IPS-20b (cell line): Measurements from ENCODE around the gene FAM20C.

ENCODE experiments used
- H3K27ac ChIP-seq: one replicate; pipeline ENCODE4 v1.5.1; 2013; ENCODE audit warnings: low read length
- H3K27me3 ChIP-seq: 2 replicates; pipeline ENCODE4 v1.6.1; 2013; ENCODE audit warnings: mild to moderate bottlenecking, low read length, inconsistent platforms; ENCODE audit not compliant: insufficient read depth
- H3K36me3 ChIP-seq: 2 replicates; pipeline ENCODE4 v1.6.1; 2013; ENCODE audit warnings: low read depth, mild to moderate bottlenecking, inconsistent platforms, low read length, moderate library complexity; ENCODE audit not compliant: insufficient read depth
- H3K4me1 ChIP-seq: 2 replicates; pipeline ENCODE4 v1.6.1; 2013; ENCODE audit warnings: mild to moderate bottlenecking, control low read depth, inconsistent platforms, low read length, moderate library complexity; ENCODE audit not compliant: insufficient read depth
- H3K4me3 ChIP-seq: 2 replicates; pipeline ENCODE4 v1.5.1; 2013; ENCODE audit warnings: mild to moderate bottlenecking, low read length, inconsistent platforms
- H3K9ac ChIP-seq: 2 replicates; pipeline ENCODE4 v1.6.1; 2013; ENCODE audit warnings: low read depth, mild to moderate bottlenecking, inconsistent platforms, low read length, moderate library complexity
- H3K9me3 ChIP-seq: 2 replicates; pipeline ENCODE4 v1.6.1; 2013; ENCODE audit warnings: mild to moderate bottlenecking, low read depth, low read length, inconsistent platforms; ENCODE audit not compliant: insufficient read depth

FAM20C gene

DNA sequence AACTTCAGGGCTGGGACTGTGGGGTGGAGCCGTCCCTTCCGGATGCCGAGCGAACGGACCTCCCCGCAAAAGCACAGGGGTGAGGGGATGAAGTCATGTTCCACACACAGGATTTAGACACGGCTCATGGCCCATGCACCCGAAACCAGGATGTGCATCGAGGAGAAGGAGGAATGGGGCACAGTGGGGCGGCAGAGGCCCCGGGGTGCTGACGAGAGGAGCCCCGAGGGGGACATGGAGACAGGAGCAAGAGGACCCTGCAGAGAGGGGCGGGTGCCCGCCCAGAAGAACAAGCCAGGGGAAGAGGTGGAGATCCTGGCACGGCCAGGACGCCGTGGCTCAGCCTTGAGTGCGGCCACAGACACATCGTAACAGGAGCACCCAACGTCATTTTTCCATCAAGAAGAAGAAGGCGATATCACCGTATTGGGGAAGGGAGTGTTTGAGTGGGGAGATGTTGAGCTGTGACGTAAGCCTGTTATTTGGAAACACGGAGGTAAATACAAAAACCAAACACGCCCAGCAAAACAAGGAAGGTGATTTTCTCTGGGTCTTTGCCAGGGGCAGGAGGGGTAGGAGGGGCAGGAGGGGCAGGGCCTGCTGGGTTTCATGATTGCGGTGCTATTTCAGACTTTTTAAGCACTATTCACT, 72.3 kb downstream of the FAM20C start:
- peaks cover 83% of the 10 kb centered on the region for H3K9me3 ChIP-seq
- peaks cover 12% of the 10 kb centered on the region for H3K36me3 ChIP-seq
- no peak overlapping the region for H3K4me3 ChIP-seq
- no peaks in the 10 kb centered on the region for H3K4me1 ChIP-seq
- no peak overlapping the region for H3K27ac ChIP-seq
- no peaks in the 10 kb centered on the region for H3K27me3 ChIP-seq
- H3K9ac ChIP-seq, result no peak overlapping the region

DNA sequence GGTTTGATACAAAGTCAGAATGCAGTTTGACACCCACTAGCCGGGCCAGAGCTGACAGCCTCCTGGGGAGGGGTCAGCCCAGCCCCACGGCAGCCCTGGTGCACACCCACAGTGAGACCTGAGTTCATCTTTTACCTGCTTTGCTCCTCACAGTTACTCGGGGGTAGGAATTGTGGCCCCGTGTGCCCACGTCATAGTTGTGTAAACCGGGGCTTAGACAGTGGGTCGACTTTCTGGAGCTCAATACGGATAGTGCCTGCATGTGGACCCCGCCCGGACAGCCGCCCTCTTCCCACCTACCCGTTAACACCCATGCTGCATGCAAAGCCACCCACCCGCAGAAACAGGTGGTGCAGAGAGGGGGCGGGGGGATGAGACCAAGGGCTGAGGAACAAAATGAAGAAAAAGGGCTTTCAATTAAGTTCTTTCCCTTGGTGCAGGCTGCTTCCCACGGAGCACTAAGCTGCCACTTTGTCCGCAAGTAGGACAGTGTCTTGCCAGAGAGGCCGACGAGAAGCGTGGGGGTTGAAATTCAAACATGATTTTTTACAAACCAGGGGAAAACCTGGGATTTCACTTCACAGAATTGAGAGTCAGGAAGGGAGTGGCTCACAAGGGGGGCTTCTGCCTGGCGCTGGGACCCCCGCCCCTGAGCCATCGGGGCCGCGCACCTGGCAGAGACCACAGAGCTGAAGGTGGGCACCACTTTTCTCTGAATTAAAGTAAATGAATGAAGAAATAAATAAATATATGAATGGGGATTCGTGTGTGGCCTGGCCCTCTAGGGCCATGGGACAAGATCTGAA, 73.0 kb downstream of the FAM20C start:
- Histone ChIP-seq H3K9ac (no peak overlapping the region), H3K4me1 (no peaks in the 10 kb centered on the region), H3K27ac (no peak overlapping the region), H3K36me3 (peaks cover 4% of the 10 kb centered on the region), H3K9me3 (peaks cover 83% of the 10 kb centered on the region), H3K4me3 (no peak overlapping the region), H3K27me3 (no peaks in the 10 kb centered on the region)

DNA sequence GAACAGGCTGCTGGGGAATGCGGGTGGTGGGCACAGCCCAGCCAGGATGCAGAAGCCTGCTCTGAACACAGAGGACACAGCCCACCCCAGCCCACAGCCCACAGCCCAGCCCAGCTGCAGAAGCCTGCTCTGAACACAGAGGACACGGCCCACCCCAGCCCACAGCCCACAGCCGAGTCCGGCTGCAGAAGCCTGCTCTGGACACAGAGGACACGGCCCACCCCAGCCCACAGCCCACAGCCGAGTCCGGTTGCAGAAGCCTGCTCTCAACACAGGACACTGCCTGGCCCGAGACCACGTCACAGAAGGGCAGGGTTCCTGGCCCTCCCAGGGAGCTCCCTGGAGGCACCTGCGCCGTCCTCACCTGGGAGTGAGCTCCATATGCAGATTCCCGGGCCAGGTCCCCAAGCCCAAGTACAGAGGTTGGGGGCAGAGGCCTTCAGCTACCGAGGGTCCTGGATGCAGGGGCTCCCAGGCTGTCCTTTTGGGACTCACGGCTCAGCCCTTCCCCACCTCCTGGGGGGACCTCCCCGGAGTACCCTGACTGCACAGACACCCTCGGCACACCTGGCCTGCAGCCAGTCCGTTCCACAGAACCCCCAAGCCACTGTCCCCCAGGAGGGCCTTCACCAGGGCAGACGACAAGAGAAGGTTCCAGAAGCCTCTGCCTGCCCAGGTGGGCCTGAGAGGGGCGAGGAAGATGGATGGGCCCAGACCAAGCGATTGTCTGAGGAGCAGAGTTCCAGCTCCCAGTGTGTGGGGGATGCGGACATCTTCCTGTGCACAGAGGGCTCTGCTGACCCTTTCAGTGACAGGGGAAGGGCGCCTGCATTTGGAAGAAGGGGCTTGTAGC, 73.9 kb downstream of the FAM20C start:
- Histone ChIP-seq H3K36me3 (no peaks in the 10 kb centered on the region), H3K9me3 (peaks cover 81% of the 10 kb centered on the region), H3K4me3 (no peak overlapping the region), H3K4me1 (no peaks in the 10 kb centered on the region), H3K9ac (no peak overlapping the region), H3K27ac (no peak overlapping the region), H3K27me3 (no peaks in the 10 kb centered on the region)

DNA sequence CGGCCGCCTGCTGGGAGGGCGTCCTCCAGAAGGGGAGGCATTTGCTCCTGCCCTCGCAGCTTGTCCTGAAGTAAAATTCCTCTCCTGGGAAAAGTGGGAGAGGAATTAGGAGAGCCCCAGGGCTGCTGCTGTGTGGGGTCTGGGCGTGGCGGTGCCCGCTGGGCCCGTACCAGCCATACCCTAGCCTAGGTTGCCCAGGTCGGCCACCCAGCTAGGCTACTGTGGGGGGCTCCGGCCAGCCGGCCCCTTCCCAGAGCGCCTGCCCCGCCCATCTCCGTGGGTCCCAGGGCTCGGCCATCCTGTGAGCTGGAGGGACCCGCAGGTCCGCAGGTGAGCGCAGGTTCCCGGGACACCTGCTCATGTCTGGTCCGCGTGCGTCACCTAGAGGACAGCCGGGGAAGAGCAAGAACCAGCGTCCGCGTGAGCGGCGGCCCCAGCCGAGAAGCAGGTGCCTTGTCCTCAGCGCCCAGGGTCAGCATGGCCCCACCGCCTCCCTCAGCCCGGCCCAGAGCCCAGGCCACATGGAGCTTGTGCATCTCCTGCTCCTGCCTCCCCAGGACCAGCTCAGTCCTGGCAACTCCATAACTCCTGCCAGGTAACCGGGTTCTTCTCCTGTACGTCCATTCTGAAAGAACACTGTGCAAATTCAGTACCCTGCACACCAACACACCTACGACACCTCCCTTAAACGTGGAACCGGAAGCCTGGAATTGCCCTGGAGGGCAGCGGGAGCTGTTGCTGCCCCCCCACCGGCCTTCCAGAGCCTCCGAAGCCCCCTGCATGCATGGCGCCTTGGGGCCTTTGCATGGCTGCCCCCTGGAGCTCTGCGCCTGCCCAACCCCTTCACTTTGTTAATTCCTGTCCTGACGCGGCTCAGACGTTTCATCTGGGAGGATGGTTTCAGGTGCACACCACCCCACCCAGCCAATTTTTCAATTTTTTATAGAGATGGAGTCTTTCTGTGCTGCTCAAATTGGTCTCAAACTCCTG, 74.8 kb downstream of the FAM20C start:
- no peaks in the 10 kb centered on the region for H3K4me1 ChIP-seq
- no peak overlapping the region for H3K4me3 ChIP-seq
- H3K27me3 ChIP-seq, result no peaks in the 10 kb centered on the region
- no peaks in the 10 kb centered on the region for H3K36me3 ChIP-seq
- H3K9ac ChIP-seq, result no peak overlapping the region
- peaks cover 72% of the 10 kb centered on the region for H3K9me3 ChIP-seq
- no peak overlapping the region for H3K27ac ChIP-seq

DNA sequence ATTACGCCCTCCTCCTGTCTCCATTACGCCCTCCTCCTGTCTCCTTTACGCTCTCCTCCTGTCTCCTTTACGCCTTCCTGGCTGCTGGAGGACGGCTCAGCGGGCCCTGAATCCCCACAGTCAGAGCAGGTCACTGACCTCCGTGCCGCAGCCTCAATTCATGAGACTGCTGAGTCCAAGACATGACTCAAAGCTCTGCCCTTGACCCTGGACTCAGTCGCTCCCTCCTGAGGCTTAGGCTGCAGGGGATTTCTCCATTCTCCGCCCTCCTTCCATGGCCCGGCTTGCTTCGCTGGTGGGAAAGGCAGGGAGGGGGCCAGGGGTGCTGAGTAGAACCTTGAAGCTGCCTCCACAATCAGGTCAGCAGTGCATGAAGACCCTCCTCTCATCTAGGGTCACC, 76.6 kb downstream of the FAM20C start:
- Histone ChIP-seq H3K36me3 (no peaks in the 10 kb centered on the region), H3K27me3 (no peaks in the 10 kb centered on the region), H3K9me3 (peaks cover 80% of the 10 kb centered on the region)

DNA sequence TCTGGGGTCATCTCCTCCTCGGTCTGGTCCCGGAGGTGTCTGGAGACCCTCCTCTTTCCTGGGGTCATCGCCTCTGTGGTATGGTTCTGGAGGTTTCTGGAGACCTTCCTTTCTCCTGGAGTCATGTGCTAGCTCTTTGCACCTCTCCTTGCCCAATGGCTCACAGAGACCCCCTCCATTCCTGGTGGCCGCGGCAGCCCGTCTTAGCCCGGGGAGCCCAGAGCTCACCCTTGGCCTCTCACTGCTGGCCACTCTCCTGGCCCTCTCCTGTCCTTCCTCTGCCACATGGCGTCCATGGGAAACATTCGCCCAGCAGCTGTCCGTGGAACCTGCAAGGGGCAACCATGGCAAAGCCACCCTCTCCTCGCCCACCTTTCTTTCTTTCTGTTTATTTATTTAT, 77.3 kb downstream of the FAM20C start:
- Histone ChIP-seq H3K27ac (no peak overlapping the region), H3K9ac (no peak overlapping the region), H3K4me1 (no peaks in the 10 kb centered on the region), H3K36me3 (no peaks in the 10 kb centered on the region), H3K4me3 (no peak overlapping the region), H3K9me3 (peaks cover 80% of the 10 kb centered on the region), H3K27me3 (no peaks in the 10 kb centered on the region)

More for the DNA sequence above, 76.6 kb downstream of the FAM20C start:
- H3K9ac ChIP-seq, result no peak overlapping the region
- H3K27ac ChIP-seq, result no peak overlapping the region
- no peak overlapping the region for H3K4me3 ChIP-seq
- H3K4me1 ChIP-seq, result no peaks in the 10 kb centered on the region

DNA sequence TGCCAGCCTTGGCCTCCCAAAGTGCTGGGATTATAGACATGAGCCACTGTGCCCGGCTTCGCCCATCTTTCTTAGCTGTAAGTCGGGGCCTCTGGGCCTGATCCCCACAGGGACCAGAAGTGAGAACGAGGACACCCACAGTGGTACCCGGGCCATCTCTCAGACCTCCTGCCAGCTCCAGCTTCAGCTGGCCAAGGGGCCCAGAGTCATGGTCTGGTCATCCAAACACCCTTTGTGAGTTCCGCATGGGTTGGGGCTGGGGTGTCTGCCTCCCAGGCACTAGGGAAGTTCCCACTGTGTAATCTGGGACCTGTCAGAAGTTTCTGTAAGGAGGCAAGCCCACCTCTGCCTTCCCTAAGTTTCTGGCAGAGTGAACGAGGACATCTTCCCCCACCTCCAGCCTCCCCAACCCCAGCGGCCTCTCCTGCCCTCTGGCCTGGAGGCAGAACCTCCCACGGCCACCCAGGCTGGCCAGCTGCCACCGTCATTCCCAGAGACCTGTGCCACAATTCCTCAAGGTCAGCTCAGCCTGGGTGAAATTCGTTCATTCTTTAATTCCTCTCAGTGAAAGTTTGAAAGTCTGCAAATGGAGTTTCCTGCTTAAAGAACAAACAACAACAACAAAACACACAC, 78.1 kb downstream of the FAM20C start:
- no peak overlapping the region for H3K27ac ChIP-seq
- peaks cover 80% of the 10 kb centered on the region for H3K9me3 ChIP-seq
- no peaks in the 10 kb centered on the region for H3K4me1 ChIP-seq
- H3K27me3 ChIP-seq, result no peaks in the 10 kb centered on the region
- no peaks in the 10 kb centered on the region for H3K36me3 ChIP-seq
- H3K9ac ChIP-seq, result no peak overlapping the region
- no peak overlapping the region for H3K4me3 ChIP-seq

DNA sequence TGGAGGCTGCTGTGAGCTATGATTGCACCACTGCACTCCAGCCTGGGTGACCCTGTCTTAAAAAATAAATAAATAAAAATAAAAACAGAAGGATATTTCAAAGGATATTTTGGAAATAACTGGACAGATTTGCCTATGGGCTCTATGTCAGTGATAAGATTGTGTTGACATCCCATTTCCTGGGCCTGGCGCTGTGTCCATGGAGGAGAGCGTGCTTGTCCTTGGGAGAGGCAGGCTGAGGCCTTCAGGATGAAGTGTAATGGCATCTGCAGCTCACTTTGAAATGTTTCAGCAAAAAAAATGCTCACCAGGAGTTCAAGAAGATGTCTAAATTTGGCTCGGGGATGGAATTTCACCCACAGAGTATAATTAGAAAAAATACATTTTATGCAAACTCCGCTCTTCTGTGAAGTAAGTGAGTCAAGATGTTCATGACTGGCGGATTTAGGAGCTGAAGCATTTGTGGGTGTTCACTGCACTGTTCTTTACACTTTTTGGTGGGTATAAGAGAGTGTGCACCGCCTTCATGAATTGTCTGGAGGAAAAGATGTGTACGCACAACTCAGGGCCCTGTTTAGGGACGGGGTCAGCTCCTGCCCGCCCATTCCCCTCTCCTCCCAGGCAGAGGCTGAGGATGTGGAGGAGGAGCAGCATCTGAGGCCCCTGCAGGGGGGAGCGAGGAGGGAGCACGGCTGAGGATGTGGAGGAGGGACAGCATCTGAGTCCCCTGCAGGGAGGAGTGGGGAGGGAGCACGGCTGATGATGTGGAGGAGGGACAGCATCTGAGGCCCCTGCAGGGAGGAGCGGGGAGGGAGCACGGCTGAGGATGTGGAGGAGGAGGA, 79.1 kb downstream of the FAM20C start:
- Histone ChIP-seq H3K36me3 (no peaks in the 10 kb centered on the region), H3K27me3 (no peaks in the 10 kb centered on the region), H3K9me3 (peaks cover 86% of the 10 kb centered on the region), H3K4me1 (no peaks in the 10 kb centered on the region), H3K4me3 (no peak overlapping the region), H3K9ac (no peak overlapping the region), H3K27ac (no peak overlapping the region)

DNA sequence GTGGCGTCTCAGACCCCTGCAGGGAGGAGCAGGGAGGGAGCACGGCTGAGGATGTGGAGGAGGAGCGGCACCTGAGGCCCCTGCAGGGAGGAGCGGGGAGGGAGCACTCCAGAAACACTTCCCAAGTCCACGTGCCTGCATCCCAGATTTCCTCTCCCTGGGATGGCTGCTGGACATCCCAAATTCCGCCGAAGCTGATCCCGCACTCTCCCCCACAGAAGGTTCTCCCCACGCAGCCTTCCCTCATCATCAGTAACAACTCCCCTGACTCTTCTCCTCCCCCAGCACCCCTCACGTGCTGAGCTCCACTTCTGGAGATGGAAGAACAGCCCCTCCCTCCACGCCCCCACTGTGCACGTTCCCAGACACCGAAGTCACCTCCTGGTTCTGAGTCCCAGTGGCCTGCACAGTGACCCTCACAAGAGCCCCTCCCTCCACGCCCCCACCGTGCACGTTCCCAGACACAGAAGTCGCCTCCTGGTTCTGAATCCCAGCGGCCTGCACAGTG, 79.8 kb downstream of the FAM20C start:
- Histone ChIP-seq H3K36me3 (no peaks in the 10 kb centered on the region), H3K4me1 (no peaks in the 10 kb centered on the region), H3K27me3 (no peaks in the 10 kb centered on the region), H3K9ac (no peak overlapping the region), H3K9me3 (peaks cover 86% of the 10 kb centered on the region), H3K27ac (no peak overlapping the region), H3K4me3 (no peak overlapping the region)

DNA sequence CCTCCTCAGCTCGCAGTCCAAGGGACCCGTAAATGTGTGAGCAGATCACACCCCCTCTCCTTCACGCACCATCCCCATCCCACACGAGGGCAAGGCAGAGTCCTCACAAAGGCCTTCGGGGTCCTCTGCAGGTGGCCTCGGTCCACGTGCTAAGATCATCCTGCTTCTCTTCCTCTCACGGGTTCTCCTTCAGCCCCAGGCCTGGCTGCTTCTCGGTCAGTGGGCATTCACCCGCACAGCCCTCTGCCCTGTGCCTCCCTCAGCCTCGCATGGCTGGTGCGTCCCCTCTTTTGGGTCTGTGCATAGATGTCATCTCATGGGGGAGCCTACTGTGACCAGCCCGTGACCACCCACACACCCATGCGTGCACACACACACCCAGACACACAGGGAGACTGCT, 80.3 kb downstream of the FAM20C start:
- no peaks in the 10 kb centered on the region for H3K36me3 ChIP-seq
- no peak overlapping the region for H3K27ac ChIP-seq
- no peaks in the 10 kb centered on the region for H3K4me1 ChIP-seq
- H3K27me3 ChIP-seq, result no peaks in the 10 kb centered on the region
- peaks cover 86% of the 10 kb centered on the region for H3K9me3 ChIP-seq
- no peak overlapping the region for H3K4me3 ChIP-seq
- no peak overlapping the region for H3K9ac ChIP-seq
